ENCODE measurements around the gene GPRIN3.
"Not testable (repeated sequence)": the region's sequence is repeated elsewhere in the genome, so short reads cannot be mapped to it uniquely, and the experiment has no call there.

The GPRIN3 gene

DNA sequence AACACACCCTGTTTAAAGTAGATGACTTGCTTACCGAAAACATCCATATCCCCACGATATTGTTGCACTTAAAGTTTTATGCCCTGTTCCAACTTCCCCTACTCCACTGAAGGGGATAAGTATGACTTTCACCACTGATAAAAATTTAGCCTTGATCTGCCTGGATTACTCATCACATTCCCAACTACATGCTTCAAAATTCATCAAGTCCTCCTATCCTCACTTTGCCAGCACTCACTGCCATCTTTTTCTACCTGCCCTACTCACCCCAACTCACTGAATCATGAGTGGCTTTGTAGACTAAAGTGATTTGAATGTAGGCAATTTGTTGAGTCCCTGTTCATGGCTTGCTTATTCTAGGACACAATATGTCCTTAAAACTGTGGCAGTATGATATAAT lies 12.2 kb upstream of the GPRIN3 start:
- in situ Hi-C loops (cut with HindIII; ENCODE audit: low sequenced_read_pairs), result loop anchor here (5.0 kb wide), 1 partner anchor 62 kb away; no protein-coding TSS in a partner anchor
- DNase-seq (ENCODE audit: low read depth), result no peak
- no peak overlapping the region for H3K4me3 ChIP-seq (ENCODE audit: low read depth, low read length)
- no peak for TF ChIP-seq CTCF (IDR thresholded peaks at IDR 0.05; ENCODE audit: low read depth, low read length, missing control alignments)

DNA sequence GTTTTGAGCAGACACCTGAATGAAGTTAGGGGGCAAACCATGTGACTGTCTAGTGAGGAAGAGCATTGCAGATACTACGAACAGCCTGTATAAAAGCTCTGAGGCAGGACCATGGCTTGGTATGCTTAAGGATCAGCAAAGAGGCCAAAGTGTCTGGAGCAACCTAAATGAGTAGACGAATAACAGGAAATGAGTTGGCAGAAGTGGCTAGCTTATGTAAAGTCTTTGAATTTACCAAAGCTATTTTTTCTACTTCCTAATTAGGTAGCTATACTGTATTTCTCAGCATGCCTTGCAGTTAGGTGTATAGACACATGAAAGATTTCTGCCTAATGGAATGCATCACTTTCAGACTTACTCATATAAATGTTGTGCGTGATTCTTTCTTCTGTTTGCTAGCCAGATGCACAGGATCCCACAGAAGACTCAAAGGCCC lies 9.3 kb upstream of the GPRIN3 start:
- in situ Hi-C loops (cut with HindIII; ENCODE audit: low sequenced_read_pairs), result loop anchor here (5.0 kb wide), 1 partner anchor 60 kb away; no protein-coding TSS in a partner anchor
- TF ChIP-seq CTCF (IDR thresholded peaks at IDR 0.05; ENCODE audit: low read depth, low read length, missing control alignments), result no peak
- DNase-seq (ENCODE audit: low read depth), result no peak
- no peak overlapping the region for H3K4me3 ChIP-seq (ENCODE audit: low read depth, low read length)

DNA sequence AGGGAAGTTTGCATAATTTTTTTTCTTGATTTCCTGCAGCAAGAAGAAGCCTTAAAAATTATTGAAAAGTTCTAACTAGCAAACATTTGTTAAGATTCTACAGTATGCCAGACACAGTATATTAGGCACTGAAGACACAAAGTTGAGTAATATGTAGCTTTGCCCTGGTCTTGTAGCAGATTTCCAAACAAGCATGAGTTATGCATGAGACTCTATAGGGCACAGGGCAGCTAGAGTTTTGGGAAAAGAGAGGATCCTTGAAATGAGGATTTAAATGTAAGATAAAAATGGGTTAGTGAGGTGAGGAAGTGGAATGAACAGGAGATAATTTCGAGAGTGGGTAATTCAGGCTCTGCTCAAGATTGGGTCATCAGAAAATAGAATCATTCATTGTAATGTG lies 8.6 kb upstream of the GPRIN3 start:
- no peak overlapping the region for H3K4me3 ChIP-seq (ENCODE audit: low read depth, low read length)
- TF ChIP-seq CTCF (IDR thresholded peaks at IDR 0.05; ENCODE audit: low read depth, low read length, missing control alignments), result no peak
- in situ Hi-C loops (cut with HindIII; ENCODE audit: low sequenced_read_pairs), result loop anchor here (5.0 kb wide), 1 partner anchor 59 kb away; no protein-coding TSS in a partner anchor
- no peak for DNase-seq (ENCODE audit: low read depth)

GRCh38 chr4:89314291-89314690 lies 6.7 kb upstream of the GPRIN3 start:
- no peak for DNase-seq (ENCODE audit: low read depth)
- no peak for TF ChIP-seq CTCF (IDR thresholded peaks at IDR 0.05; ENCODE audit: low read depth, low read length, missing control alignments)
- H3K4me3 ChIP-seq (ENCODE audit: low read depth, low read length), result no peak overlapping the region
- in situ Hi-C loops (cut with HindIII; ENCODE audit: low sequenced_read_pairs), result no loop called here

GRCh38 chr4:89312066-89312465 lies 4.5 kb upstream of the GPRIN3 start:
- no peak for TF ChIP-seq CTCF (IDR thresholded peaks at IDR 0.05; ENCODE audit: low read depth, low read length, missing control alignments)
- in situ Hi-C loops (cut with HindIII; ENCODE audit: low sequenced_read_pairs), result no loop called here
- H3K4me3 ChIP-seq (ENCODE audit: low read depth, low read length), result no peak overlapping the region
- peak; percentile 13 for DNase-seq (ENCODE audit: low read depth)

DNA sequence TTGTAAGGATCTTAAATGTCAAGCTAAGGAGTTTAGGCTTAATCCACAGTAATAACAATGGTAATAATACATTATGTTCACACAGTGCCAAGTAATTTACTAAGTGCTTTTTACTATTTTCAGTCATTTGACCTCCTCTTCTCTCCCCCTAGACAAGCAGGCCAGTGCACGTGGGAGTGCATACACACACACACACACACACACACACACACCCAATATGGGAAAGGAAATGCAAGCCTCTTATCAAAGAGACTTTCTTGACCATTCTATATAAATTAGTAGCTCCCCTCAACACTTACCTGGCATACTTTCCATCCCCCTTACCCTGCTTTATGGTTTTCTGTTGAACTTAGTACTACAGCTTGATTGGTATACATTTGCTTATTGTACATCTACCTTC lies 3.8 kb upstream of the GPRIN3 start:
- no peak for TF ChIP-seq CTCF (IDR thresholded peaks at IDR 0.05; ENCODE audit: low read depth, low read length, missing control alignments)
- in situ Hi-C loops (cut with HindIII; ENCODE audit: low sequenced_read_pairs), result no loop called here
- DNase-seq (ENCODE audit: low read depth), result no peak
- H3K4me3 ChIP-seq (ENCODE audit: low read depth, low read length), result no peak overlapping the region

- in situ Hi-C loops (cut with HindIII; ENCODE audit: low sequenced_read_pairs); DNase-seq (ENCODE audit: low read depth); H3K4me3 ChIP-seq (ENCODE audit: low read depth, low read length): not testable (repeated sequence)
Observed at GRCh38 chr4:89309154-89309553, 1.6 kb upstream of the GPRIN3 start.

Data from astrocyte of the cerebellum (primary cell).